DND-41 (cell line): Measurements from ENCODE around the gene ITGB2.

Source experiments
- CTCF ChIP-seq: IDR thresholded peaks from 2 replicates; pipeline ENCODE4 v1.5.1; 2012; ENCODE audit warnings: borderline replicate concordance, low read length, moderate library complexity, mild to moderate bottlenecking; ENCODE audit not compliant: poor library complexity, severe bottlenecking; ENCODE audit errors: extremely low read depth
- EZH2 ChIP-seq: IDR thresholded peaks from 3 replicates; pipeline ENCODE4 v1.6.1; 2012; ENCODE audit warnings: borderline replicate concordance, low read depth, mild to moderate bottlenecking, moderate library complexity, low read length, inconsistent platforms; ENCODE audit not compliant: severe bottlenecking

DNA sequence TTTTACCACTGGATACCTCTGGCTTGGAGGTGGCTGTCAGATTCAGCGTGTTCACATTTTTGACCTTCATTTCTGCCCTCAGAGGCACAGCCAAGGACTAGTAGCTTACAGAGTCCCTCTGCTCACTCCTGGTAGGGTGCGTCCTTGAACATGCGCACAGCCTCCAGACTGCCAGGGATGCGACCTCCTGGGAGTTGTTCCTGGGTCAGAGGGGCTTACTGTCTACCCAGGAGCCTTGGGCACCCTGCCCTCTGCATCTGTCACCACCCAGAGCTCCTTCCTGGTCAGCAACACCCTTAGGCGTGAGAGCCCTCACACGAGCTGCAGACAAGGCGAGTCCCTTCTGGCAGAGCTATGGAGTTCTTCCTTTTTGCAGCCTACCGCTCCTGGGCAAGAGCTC, 20.9 kb upstream of the ITGB2 start:
- no peak for TF ChIP-seq CTCF
- no peak for TF ChIP-seq EZH2
